HepG2 (cell line): Measurements from ENCODE around the gene FBXO33. TPM values are rescaled to one million over a fixed set of nuclear protein-coding genes. Genes with fewer than 3 reads are reported as not detected.

ENCODE experiments used
- CCAR2 ChIP-seq: fragments of 200-400 bp; formaldehyde crosslinking; optimal IDR thresholded peaks from 2 replicates; pipeline ENCODE3; 2018; ENCODE audit warnings: low read depth, mild to moderate bottlenecking, low read length, moderate library complexity
- HNRNPUL1 ChIP-seq: fragments of 200-400 bp; formaldehyde crosslinking; IDR thresholded peaks from 2 replicates; pipeline ENCODE4 v1.6.1; 2017; ENCODE audit warnings: low read depth, mild to moderate bottlenecking, low read length, moderate library complexity
- THAP11 ChIP-seq: IDR thresholded peaks from 2 replicates; pipeline ENCODE4 v1.6.1; 2016; ENCODE audit warnings: missing biosample characterization, missing genetic modification reagents
- ZNF383 ChIP-seq: sonication (generic); formaldehyde crosslinking; IDR thresholded peaks from 2 replicates; pipeline ENCODE4 v1.4.0; 2020; ENCODE audit warnings: missing genetic modification reagents, mild to moderate bottlenecking, borderline replicate concordance
- ZNF496 ChIP-seq: sonication (generic); formaldehyde crosslinking; IDR thresholded peaks from 2 replicates; pipeline ENCODE4 v1.8.1; 2023; ENCODE audit warnings: mild to moderate bottlenecking, moderate library complexity, missing genetic modification reagents; ENCODE audit not compliant: insufficient replicate concordance
- ZNF646 ChIP-seq: sonication (generic); formaldehyde crosslinking; IDR thresholded peaks from 2 replicates; pipeline ENCODE4 v1.9.0; 2021; ENCODE audit warnings: mild to moderate bottlenecking, missing genetic modification reagents
- polyA plus RNA-seq, 8 experiments: library from polyadenylated mRNA; depleted of rRNA in 3 of 8; stranded (reverse) in 7 of 8; unstranded in 1 of 8; fragments of >200 nt; fragmentation: Illumina TruSeq in 4 of 8; extraction: Trizol in 4 of 8; gene quantifications; 2 replicates each; pipeline versions ENCODE4 v1.2.1 to v1.2.3, GENCODE V29; 2011 to 2016; ENCODE audit warnings: low read depth in 4 of 8, missing spikeins in 1 of 8, mixed read lengths in 1 of 8; ENCODE audit not compliant: insufficient read depth in 1 of 8
- total RNA-seq, 5 experiments: library from RNA; depleted of rRNA; stranded (reverse); fragments of >200 nt; fragmentation: Illumina TruSeq; extraction: Trizol; gene quantifications; 2 replicates each; pipeline ENCODE4 v1.2.3, GENCODE V29; 2016; ENCODE audit warnings: low read depth in 1 of 5

Gene FBXO33
- total and polyA plus RNA-seq, 2 of the 13 experiments (the other 11 are each of a cell fraction or from before 2014, with no cell fraction given) = 15.5 to 16.9 TPM

GRCh38 chr14:39447175-39447661 lies 15.0 kb upstream of the FBXO33 start (continued):
- TF ChIP-seq ZNF646 (CRISPR knock-in tag) = no peak
- TF ChIP-seq ZNF496 (CRISPR knock-in tag) = no peak
- no peak for TF ChIP-seq HNRNPUL1
- TF ChIP-seq CCAR2 = peak; percentile 58
- TF ChIP-seq ZNF383 (CRISPR knock-in tag) = no peak
- TF ChIP-seq THAP11 (CRISPR knock-in tag) = no peak
- TF ChIP-seq, all 625 proteins: peak for 15
